K562 (cell line): ENCODE measurements around the gene CENPX. TPM values are rescaled to one million over a fixed set of nuclear protein-coding genes. Genes with fewer than 3 reads are reported as not detected.

Source experiments
- BMI1 ChIP-seq: fragments of 150-350 bp; IDR thresholded peaks from 2 replicates; pipeline ENCODE4 v1.6.1; 2014; ENCODE audit warnings: low read length
- CHD2 ChIP-seq: IDR thresholded peaks from 2 replicates; pipeline ENCODE4 v1.6.1; 2011; ENCODE audit warnings: low read depth, low read length
- DMBX1 ChIP-seq: fragments of 250-450 bp; sonication (Bioruptor Pico); IDR thresholded peaks from 2 replicates; pipeline ENCODE4 v1.8.0; 2022; ENCODE audit warnings: inconsistent platforms, mild to moderate bottlenecking, moderate library complexity, borderline replicate concordance
- IFI16 ChIP-seq: fragments of 250-450 bp; sonication (Bioruptor Pico); IDR thresholded peaks from 2 replicates; pipeline ENCODE4 v2.1.2; 2022; ENCODE audit warnings: mild to moderate bottlenecking, inconsistent platforms
- KAT7 ChIP-seq: sonication (generic); formaldehyde crosslinking; IDR thresholded peaks from 2 replicates; pipeline ENCODE4 v1.8.0; 2022; ENCODE audit warnings: missing genetic modification reagents, mild to moderate bottlenecking, borderline replicate concordance
- KDM1A ChIP-seq, 2 experiments: fragments of 450-650 bp; IDR thresholded peaks; 2 replicates each; pipeline ENCODE4 v1.6.1; 2016; ENCODE audit warnings: mild to moderate bottlenecking in 2 of 2
- L3MBTL2 ChIP-seq: fragments of 450-650 bp; IDR thresholded peaks from 2 replicates; pipeline ENCODE4 v1.6.1; 2016; ENCODE audit warnings: mild to moderate bottlenecking, moderate library complexity
- MAZ ChIP-seq, 2 experiments: fragments of 450-650 bp in 1 of 2; sonication (generic) in 1 of 2; formaldehyde crosslinking; IDR thresholded peaks in 1 of 2; conservative IDR thresholded peaks in 1 of 2; 2 replicates each; pipeline versions ENCODE4 v1.4.0 to v1.5.0; 2020; ENCODE audit warnings: mild to moderate bottlenecking in 1 of 2, missing genetic modification reagents in 1 of 2
- MECOM ChIP-seq: fragments of 250-450 bp; sonication (Bioruptor Pico); IDR thresholded peaks from 2 replicates; pipeline ENCODE4 v1.8.0; 2022; ENCODE audit warnings: inconsistent platforms
- NFATC3 ChIP-seq: fragments of 450-650 bp; IDR thresholded peaks from 2 replicates; pipeline ENCODE4 v1.6.1; 2017; ENCODE audit warnings: mild to moderate bottlenecking
- POLR2A ChIP-seq: fragments of 450-650 bp; conservative IDR thresholded peaks from 2 replicates; pipeline ENCODE4 v1.6.1; 2016
- POLR2AphosphoS2 ChIP-seq: IDR thresholded peaks from 2 replicates; pipeline ENCODE4 v1.6.1; 2012; ENCODE audit warnings: low read length, improper control_type of control experiment
- RUNX1 ChIP-seq: sonication (generic); IDR thresholded peaks from 2 replicates; pipeline ENCODE4 v1.6.1; 2016; ENCODE audit warnings: antibody characterized with exemption, low read depth
- SP1 ChIP-seq: sonication (generic); formaldehyde crosslinking; IDR thresholded peaks from 2 replicates; pipeline ENCODE4 v1.8.1; 2022; ENCODE audit warnings: mild to moderate bottlenecking, missing genetic modification reagents
- TFAM ChIP-seq: fragments of 250-450 bp; sonication (Bioruptor Pico); conservative IDR thresholded peaks from 2 replicates; pipeline ENCODE4 v1.5.0; 2021; ENCODE audit warnings: mild to moderate bottlenecking, moderate library complexity
- ZEB2 ChIP-seq: fragments of 450-650 bp; IDR thresholded peaks from 2 replicates; pipeline ENCODE4 v1.6.1; 2016
- ZNF232 ChIP-seq: sonication (generic); formaldehyde crosslinking; IDR thresholded peaks from 2 replicates; pipeline ENCODE4 v1.8.0; 2022; ENCODE audit warnings: mild to moderate bottlenecking, missing genetic modification reagents
- ZNF561 ChIP-seq: fragments of 450-650 bp; formaldehyde crosslinking; conservative IDR thresholded peaks from 2 replicates; pipeline ENCODE4 v1.4.0; 2020; ENCODE audit warnings: mild to moderate bottlenecking, moderate library complexity
- polyA plus RNA-seq, 8 experiments: library from polyadenylated mRNA; depleted of rRNA in 4 of 8; stranded (reverse) in 5 of 8; unstranded in 3 of 8; fragments of >200 nt; fragmentation: Nextera tagmentation in 2 of 8; fragmentation: Illumina TruSeq in 1 of 8; extraction: Ambion mirVana in 2 of 8; extraction: Trizol in 1 of 8; gene quantifications; 2 replicates each; pipeline versions ENCODE4 v1.2.1 to v1.2.3, GENCODE V29; 2011 to 2014; ENCODE audit warnings: inconsistent platforms in 1 of 8, missing spikeins in 1 of 8
- total RNA-seq, 7 experiments: library from RNA; depleted of rRNA in 6 of 7; stranded (reverse); fragments of >200 nt in 6 of 7; fragmentation: Illumina TruSeq in 2 of 7; extraction: Trizol in 2 of 7; gene quantifications; 2 replicates each; pipeline versions ENCODE4 v1.2.1 to v1.2.3, GENCODE V29; 2011 to 2021; ENCODE audit warnings: low replicate concordance in 1 of 7
- TF ChIP-seq, protein P1 (sequence below): sonication (generic); formaldehyde crosslinking; IDR thresholded peaks from 2 replicates; pipeline ENCODE4 v1.8.0; 2023; ENCODE audit warnings: mild to moderate bottlenecking, missing genetic modification reagents
- TF ChIP-seq, protein P2 (sequence below): sonication (generic); formaldehyde crosslinking; IDR thresholded peaks from 2 replicates; pipeline ENCODE4 v1.8.0; 2022; ENCODE audit warnings: missing genetic modification reagents, mild to moderate bottlenecking, borderline replicate concordance
- TF ChIP-seq, protein P3 (sequence below): fragments of 250-450 bp; sonication (Bioruptor Pico); IDR thresholded peaks from 2 replicates; pipeline ENCODE4 v1.8.0; 2021; ENCODE audit warnings: moderate library complexity, mild to moderate bottlenecking, inconsistent platforms
- TF ChIP-seq, protein P4 (sequence below): fragments of 250-450 bp; sonication (Bioruptor Pico); IDR thresholded peaks from 2 replicates; pipeline ENCODE4 v1.5.0; 2020; ENCODE audit warnings: mild to moderate bottlenecking

CENPX gene
- total and polyA plus RNA-seq, 9 of the 15 experiments (the other 6 are each of a cell fraction or from before 2014, with no cell fraction given) = 32.7 to 352 (median 127) TPM

DNA sequence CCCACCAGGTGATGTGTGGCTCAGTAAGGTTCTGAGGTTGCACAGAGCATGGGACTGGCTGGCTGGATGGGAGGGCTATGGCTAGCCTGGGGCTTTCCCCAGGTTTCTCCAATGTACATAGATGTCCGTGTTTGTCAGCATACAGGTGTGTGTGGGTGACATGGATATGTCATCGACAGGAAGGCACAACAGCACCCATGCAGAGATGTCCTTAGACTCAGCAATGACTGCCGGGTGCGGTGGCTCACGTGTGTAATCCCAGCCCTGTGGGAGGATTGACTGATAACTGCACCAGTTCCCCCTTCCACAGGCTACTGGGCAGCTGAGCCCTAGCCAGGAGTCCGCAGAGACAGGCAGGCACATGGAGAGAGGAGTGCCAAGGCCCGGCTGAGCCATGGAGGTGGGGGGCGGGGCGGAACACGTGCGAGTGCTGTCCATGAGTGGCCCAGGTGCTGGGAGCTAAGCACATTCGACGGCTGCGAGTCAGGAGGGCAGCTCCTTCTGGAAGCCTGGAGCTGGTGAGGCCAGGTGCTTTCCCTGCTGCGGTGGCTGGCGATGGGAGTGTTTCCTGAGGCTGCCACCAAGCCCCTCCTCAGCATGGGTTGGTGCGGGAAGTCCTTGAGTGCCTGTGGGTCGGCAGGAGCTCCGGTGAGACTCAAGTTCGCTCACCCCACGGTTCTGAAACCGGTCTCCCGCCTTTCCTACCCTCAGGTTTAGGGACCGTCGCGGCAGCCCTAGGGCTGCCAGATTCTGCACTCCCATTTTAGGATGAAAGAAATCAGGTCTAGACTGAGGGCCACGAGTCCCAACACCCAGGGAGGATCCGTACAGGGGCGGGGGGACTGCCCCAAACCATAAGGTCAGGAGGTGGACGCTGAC lies 46.1 kb downstream of the CENPX start (continued):
- TF ChIP-seq KAT7 (peak; percentile 93; the same call in 1 of the 2 replicates), ZNF561 (CRISPR knock-in tag) (no peak), POLR2A (0 out of 2 replicates have a peak, but pooled peaks have one; percentile 10), MECOM (no peak), L3MBTL2 (peak; percentile 97), IFI16 (CRISPR knock-in tag) (no peak), DMBX1 (CRISPR knock-in tag) (peak; percentile 82), TFAM (CRISPR knock-in tag) (no peak), BMI1 (no peak), ZNF232 (CRISPR knock-in tag) (peak; percentile 36; the same call in 1 of the 2 replicates), CHD2 (peak; percentile 40; the same call in 1 of the 2 replicates), KDM1A (IDR thresholded peaks at IDR 0.05) (peak in 1 of 2 experiments; percentile 28; a peak in 1 of 4 replicates), MAZ (CRISPR knock-in tag; conservative IDR thresholded peaks at IDR 0.05 in 1 of 2, IDR thresholded peaks at IDR 0.05 in 1 of 2) (peak in 1 of 2 experiments; percentile 21; a peak in 3 of 4 replicates), SP1 (CRISPR knock-in tag) (peak; percentile 65), RUNX1 (no peak), ZEB2 (no peak), POLR2AphosphoS2 (no peak), NFATC3 (no peak)
- TF ChIP-seq, protein P1, sequence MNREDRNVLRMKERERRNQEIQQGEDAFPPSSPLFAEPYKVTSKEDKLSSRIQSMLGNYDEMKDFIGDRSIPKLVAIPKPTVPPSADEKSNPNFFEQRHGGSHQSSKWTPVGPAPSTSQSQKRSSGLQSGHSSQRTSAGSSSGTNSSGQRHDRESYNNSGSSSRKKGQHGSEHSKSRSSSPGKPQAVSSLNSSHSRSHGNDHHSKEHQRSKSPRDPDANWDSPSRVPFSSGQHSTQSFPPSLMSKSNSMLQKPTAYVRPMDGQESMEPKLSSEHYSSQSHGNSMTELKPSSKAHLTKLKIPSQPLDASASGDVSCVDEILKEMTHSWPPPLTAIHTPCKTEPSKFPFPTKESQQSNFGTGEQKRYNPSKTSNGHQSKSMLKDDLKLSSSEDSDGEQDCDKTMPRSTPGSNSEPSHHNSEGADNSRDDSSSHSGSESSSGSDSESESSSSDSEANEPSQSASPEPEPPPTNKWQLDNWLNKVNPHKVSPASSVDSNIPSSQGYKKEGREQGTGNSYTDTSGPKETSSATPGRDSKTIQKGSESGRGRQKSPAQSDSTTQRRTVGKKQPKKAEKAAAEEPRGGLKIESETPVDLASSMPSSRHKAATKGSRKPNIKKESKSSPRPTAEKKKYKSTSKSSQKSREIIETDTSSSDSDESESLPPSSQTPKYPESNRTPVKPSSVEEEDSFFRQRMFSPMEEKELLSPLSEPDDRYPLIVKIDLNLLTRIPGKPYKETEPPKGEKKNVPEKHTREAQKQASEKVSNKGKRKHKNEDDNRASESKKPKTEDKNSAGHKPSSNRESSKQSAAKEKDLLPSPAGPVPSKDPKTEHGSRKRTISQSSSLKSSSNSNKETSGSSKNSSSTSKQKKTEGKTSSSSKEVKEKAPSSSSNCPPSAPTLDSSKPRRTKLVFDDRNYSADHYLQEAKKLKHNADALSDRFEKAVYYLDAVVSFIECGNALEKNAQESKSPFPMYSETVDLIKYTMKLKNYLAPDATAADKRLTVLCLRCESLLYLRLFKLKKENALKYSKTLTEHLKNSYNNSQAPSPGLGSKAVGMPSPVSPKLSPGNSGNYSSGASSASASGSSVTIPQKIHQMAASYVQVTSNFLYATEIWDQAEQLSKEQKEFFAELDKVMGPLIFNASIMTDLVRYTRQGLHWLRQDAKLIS (CRISPR knock-in tag) = 0 out of 2 replicates have a peak, but pooled peaks have one; percentile 83
- TF ChIP-seq, protein P2, sequence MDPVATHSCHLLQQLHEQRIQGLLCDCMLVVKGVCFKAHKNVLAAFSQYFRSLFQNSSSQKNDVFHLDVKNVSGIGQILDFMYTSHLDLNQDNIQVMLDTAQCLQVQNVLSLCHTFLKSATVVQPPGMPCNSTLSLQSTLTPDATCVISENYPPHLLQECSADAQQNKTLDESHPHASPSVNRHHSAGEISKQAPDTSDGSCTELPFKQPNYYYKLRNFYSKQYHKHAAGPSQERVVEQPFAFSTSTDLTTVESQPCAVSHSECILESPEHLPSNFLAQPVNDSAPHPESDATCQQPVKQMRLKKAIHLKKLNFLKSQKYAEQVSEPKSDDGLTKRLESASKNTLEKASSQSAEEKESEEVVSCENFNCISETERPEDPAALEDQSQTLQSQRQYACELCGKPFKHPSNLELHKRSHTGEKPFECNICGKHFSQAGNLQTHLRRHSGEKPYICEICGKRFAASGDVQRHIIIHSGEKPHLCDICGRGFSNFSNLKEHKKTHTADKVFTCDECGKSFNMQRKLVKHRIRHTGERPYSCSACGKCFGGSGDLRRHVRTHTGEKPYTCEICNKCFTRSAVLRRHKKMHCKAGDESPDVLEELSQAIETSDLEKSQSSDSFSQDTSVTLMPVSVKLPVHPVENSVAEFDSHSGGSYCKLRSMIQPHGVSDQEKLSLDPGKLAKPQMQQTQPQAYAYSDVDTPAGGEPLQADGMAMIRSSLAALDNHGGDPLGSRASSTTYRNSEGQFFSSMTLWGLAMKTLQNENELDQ (CRISPR knock-in tag) = 0 out of 2 replicates have a peak, but pooled peaks have one; percentile 63
- TF ChIP-seq, protein P3, sequence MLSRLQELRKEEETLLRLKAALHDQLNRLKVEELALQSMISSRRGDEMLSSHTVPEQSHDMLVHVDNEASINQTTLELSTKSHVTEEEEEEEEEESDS (CRISPR knock-in tag) = no peak
- TF ChIP-seq, protein P4, sequence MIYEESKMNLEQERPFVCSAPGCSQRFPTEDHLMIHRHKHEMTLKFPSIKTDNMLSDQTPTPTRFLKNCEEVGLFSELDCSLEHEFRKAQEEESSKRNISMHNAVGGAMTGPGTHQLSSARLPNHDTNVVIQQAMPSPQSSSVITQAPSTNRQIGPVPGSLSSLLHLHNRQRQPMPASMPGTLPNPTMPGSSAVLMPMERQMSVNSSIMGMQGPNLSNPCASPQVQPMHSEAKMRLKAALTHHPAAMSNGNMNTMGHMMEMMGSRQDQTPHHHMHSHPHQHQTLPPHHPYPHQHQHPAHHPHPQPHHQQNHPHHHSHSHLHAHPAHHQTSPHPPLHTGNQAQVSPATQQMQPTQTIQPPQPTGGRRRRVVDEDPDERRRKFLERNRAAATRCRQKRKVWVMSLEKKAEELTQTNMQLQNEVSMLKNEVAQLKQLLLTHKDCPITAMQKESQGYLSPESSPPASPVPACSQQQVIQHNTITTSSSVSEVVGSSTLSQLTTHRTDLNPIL (CRISPR knock-in tag) = no peak
